HEK293T (cell line): ENCODE measurements around the gene PBX1.

Experiments
- ARNT ChIP-seq: fragments of 450-650 bp; IDR thresholded peaks from 2 replicates; pipeline ENCODE4 v1.6.1; 2017; ENCODE audit warnings: mild to moderate bottlenecking
- ELF4 ChIP-seq: fragments of 450-650 bp; IDR thresholded peaks from 2 replicates; pipeline ENCODE4 v1.6.1; 2017; ENCODE audit warnings: antibody characterized with exemption
- FOXA1 ChIP-seq: fragments of 450-650 bp; IDR thresholded peaks from 2 replicates; pipeline ENCODE4 v1.6.1; 2016; ENCODE audit warnings: mild to moderate bottlenecking
- FOXM1 ChIP-seq: fragments of 450-650 bp; IDR thresholded peaks from 2 replicates; pipeline ENCODE4 v1.6.1; 2017; ENCODE audit warnings: mild to moderate bottlenecking, borderline replicate concordance
- HDGF ChIP-seq: fragments of 450-650 bp; IDR thresholded peaks from 2 replicates; pipeline ENCODE4 v1.6.1; 2017; ENCODE audit warnings: antibody characterized with exemption, borderline replicate concordance
- L3MBTL2 ChIP-seq: fragments of 450-650 bp; conservative IDR thresholded peaks from 2 replicates; pipeline ENCODE4 v1.6.1; 2016; ENCODE audit warnings: mild to moderate bottlenecking
- ZNF384 ChIP-seq: fragments of 450-650 bp; IDR thresholded peaks from 2 replicates; pipeline ENCODE4 v1.6.1; 2016

DNA sequence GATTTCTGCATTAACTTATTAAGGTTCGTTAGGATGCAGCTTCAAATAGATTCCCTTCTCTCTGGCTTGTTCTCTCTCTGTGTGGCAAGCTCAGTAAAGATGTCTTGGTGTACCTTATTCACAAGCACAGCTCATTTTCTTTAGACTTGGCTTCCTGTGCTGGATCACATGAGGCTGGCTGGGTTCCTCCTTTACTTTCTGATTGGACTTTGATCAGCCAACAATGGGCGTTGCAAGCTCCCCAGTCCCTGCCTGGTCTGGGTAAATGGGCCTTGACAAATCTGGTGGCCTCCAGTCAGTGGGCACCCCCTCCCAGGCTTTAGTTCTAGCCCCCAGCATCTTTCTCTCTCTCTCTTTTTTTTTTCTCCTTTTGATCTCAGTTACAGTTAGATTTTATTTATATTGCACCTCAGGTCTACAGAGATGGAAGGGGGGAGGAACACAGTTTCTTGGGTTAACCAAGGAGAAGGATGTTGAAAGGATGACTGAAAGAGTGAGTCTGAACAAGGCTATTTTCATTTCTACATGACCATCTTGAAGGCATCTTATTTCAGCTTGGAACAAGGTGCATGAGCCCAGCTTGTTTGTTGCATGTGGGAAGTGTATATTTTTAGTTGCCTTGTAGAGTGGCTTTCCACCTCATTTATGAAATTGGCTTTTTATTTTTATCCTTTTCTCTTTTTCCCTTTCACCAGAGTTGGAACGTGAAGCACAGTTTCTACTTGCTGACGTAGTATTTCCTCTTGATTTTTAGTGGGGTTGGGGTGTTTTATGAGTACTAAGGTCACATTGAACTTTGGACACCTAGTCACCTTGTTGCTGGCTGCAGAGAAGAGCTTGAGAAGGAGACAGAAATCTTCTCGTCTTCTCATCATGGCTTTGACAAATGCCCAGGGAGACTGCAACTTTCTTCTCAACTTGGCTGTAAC lies 77.1 kb downstream of the PBX1 start:
- TF ChIP-seq ARNT: no peak
- TF ChIP-seq ELF4: no peak
- TF ChIP-seq FOXA1: no peak
- no peak for TF ChIP-seq ZNF384
- no peak for TF ChIP-seq L3MBTL2
- no peak for TF ChIP-seq FOXM1
- no peak for TF ChIP-seq HDGF
